Natural killer cell (primary cell): Measurements from ENCODE around the gene PRODH. TPM values are rescaled to one million over a fixed set of nuclear protein-coding genes. Genes with fewer than 3 reads are reported as not detected.
"Not testable (repeated sequence)": the region's sequence is repeated elsewhere in the genome, so short reads cannot be mapped to it uniquely, and the experiment has no call there.

Experiments used
- ATAC-seq, 3 donors: fragments of 150-1000 bp in 2 of 3; fragments of 200-7000 bp in 1 of 3; cut with Tn5 transposase; 1 replicate in 1 of 3; 2 replicates in 2 of 3; pipeline ENCODE4 v1.10.0; 2021; ENCODE audit warnings: mild to moderate bottlenecking in 2 of 3, moderate library complexity in 2 of 3
- DNase-seq, 2 donors: peaks; one replicate each; pipeline versions ENCODE4 v3.0.0 to v3.0.0-alpha.2; 2013 to 2021; ENCODE audit warnings: mixed read lengths in 1 of 2
- H3K27ac ChIP-seq: one replicate; pipeline ENCODE4 v1.5.1; 2013; ENCODE audit warnings: mild to moderate bottlenecking, low read length
- H3K27me3 ChIP-seq: one replicate; pipeline ENCODE4 v1.6.1; 2013; ENCODE audit warnings: low read length; ENCODE audit not compliant: control insufficient read depth, insufficient read depth
- H3K36me3 ChIP-seq: one replicate; pipeline ENCODE4 v1.6.1; 2013; ENCODE audit warnings: low read length; ENCODE audit not compliant: control insufficient read depth, insufficient read depth
- H3K4me1 ChIP-seq: one replicate; pipeline ENCODE4 v1.6.1; 2013; ENCODE audit warnings: low read length; ENCODE audit not compliant: control insufficient read depth, insufficient read depth
- H3K4me3 ChIP-seq: one replicate; pipeline ENCODE4 v1.5.1; 2013; ENCODE audit warnings: low read length
- H3K9me3 ChIP-seq: one replicate; pipeline ENCODE4 v1.6.1; 2013; ENCODE audit warnings: low read length; ENCODE audit not compliant: control insufficient read depth, insufficient read depth
- H3K27ac Mint-ChIP-seq, 2 donors: one replicate each; pipeline ENCODE4 v1.8.0; 2022; ENCODE audit warnings: mild to moderate bottlenecking in 2 of 2, mixed read lengths in 2 of 2, moderate library complexity in 1 of 2
- H3K27me3 Mint-ChIP-seq, 2 donors: one replicate each; pipeline ENCODE4 v1.8.0; 2022; ENCODE audit warnings: low read depth in 2 of 2, mixed read lengths in 2 of 2
- H3K36me3 Mint-ChIP-seq: one replicate; pipeline ENCODE4 v1.8.0; 2022; ENCODE audit warnings: mixed read lengths
- H3K4me1 Mint-ChIP-seq, 2 donors: one replicate each; pipeline ENCODE4 v1.8.0; 2022; ENCODE audit warnings: mixed read lengths in 2 of 2
- H3K4me3 Mint-ChIP-seq: one replicate; pipeline ENCODE4 v1.8.0; 2022; ENCODE audit warnings: mild to moderate bottlenecking, moderate library complexity, mixed read lengths
- H3K9me3 Mint-ChIP-seq, 2 donors: one replicate each; pipeline ENCODE4 v1.8.0; 2022; ENCODE audit warnings: mixed read lengths in 2 of 2
- CTCF ChIP-seq: fragments of 200-600 bp; IDR thresholded peaks from one replicate; pipeline ENCODE4 v1.8.0; 2022; ENCODE audit warnings: antibody characterized with exemption
- WGBS: methylation state at CpG from one replicate; pipeline ENCODE4 v1.1.7; 2013; ENCODE audit warnings: missing lambda C conversion rate; ENCODE audit not compliant: insufficient coverage; 5-methylcytosine and 5-hydroxymethylcytosine counted together
- intact Hi-C: fragments of 100-400 bp; cut with micrococcal nuclease; formaldehyde crosslinking; loops from one replicate; pipeline ENCODE4 v1.14.2; 2022
- total RNA-seq, 4 donors: library from RNA; stranded (reverse); fragments of 120-200 nt in 1 of 4; gene quantifications; one replicate each; pipeline versions ENCODE4 v1.2.3 to v1.2.4, GENCODE V29; 2013 to 2022

PRODH gene
- total RNA-seq, 3 donors from 2014 or later (not counting 1 experiment from before 2014, with no cell fraction given), result not detected

GRCh38 chr22:18952022-18952421, 15.9 kb upstream of the PRODH start:
- DNase-seq, result no peak

GRCh38 chr22:18950141-18950540, 14.0 kb upstream of the PRODH start:
- DNase-seq (no peak), ATAC-seq (no peak)
- Mint-ChIP-seq H3K36me3 (no peaks in the 10 kb centered on the region), H3K4me1 (no peaks in the 10 kb centered on the region), H3K9me3 (no peaks in the 10 kb centered on the region), H3K27ac (no peak overlapping the region), H3K4me3 (no peak overlapping the region), H3K27me3 (peaks cover 11 to 13% of the 10 kb centered on the region in 2 donors)
- Histone ChIP-seq H3K9me3 (no peaks in the 10 kb centered on the region), H3K4me1 (no peaks in the 10 kb centered on the region), H3K27me3 (no peaks in the 10 kb centered on the region), H3K27ac (no peak overlapping the region), H3K36me3 (no peaks in the 10 kb centered on the region), H3K4me3 (no peak overlapping the region)
- TF ChIP-seq CTCF, result no peak
- WGBS, result 76% methylated on average over 5 of the region's 5 CpGs
- intact Hi-C loops, result no loop called here

More at GRCh38 chr22:18952022-18952421, 15.9 kb upstream of the PRODH start:
- H3K9me3 Mint-ChIP-seq, result no peaks in the 10 kb centered on the region
- Histone ChIP-seq H3K36me3 (no peaks in the 10 kb centered on the region), H3K9me3 (no peaks in the 10 kb centered on the region), H3K4me1 (no peaks in the 10 kb centered on the region), H3K27me3 (no peaks in the 10 kb centered on the region), H3K27ac (no peak overlapping the region), H3K4me3 (no peak overlapping the region)
- H3K27me3 Mint-ChIP-seq, result peaks cover 11 to 13% of the 10 kb centered on the region in 2 donors
- WGBS, result 85% methylated on average over 6 of the region's 6 CpGs
- H3K27ac Mint-ChIP-seq, result no peak overlapping the region
- ATAC-seq, result no peak
- no peak for TF ChIP-seq CTCF
- H3K36me3 Mint-ChIP-seq, result no peaks in the 10 kb centered on the region
- H3K4me3 Mint-ChIP-seq, result no peak overlapping the region
- intact Hi-C loops, result no loop called here
- no peaks in the 10 kb centered on the region for H3K4me1 Mint-ChIP-seq

GRCh38 chr22:18947905-18948304, 11.8 kb upstream of the PRODH start:
- H3K9me3 Mint-ChIP-seq, result no peaks in the 10 kb centered on the region
- ATAC-seq, result no peak
- H3K4me3 ChIP-seq, result no peak overlapping the region
- H3K4me1 Mint-ChIP-seq, result no peaks in the 10 kb centered on the region
- H3K36me3 Mint-ChIP-seq, result no peaks in the 10 kb centered on the region
- no peak overlapping the region for H3K27ac Mint-ChIP-seq
- H3K4me1 ChIP-seq, result no peaks in the 10 kb centered on the region
- DNase-seq, result no peak
- no peak overlapping the region for H3K27ac ChIP-seq
- peaks cover 11 to 13% of the 10 kb centered on the region in 2 donors for H3K27me3 Mint-ChIP-seq
- intact Hi-C loops, result no loop called here
- no peak for TF ChIP-seq CTCF
- no peaks in the 10 kb centered on the region for H3K9me3 ChIP-seq
- no peaks in the 10 kb centered on the region for H3K27me3 ChIP-seq
- WGBS, result 68% methylated on average over 12 of the region's 12 CpGs
- H3K36me3 ChIP-seq, result no peaks in the 10 kb centered on the region
- H3K4me3 Mint-ChIP-seq, result no peak overlapping the region

GRCh38 chr22:18947105-18947504, 11.0 kb upstream of the PRODH start:
- H3K27me3 ChIP-seq, H3K27ac ChIP-seq, DNase-seq, H3K4me3 Mint-ChIP-seq, H3K27ac Mint-ChIP-seq, H3K4me1 ChIP-seq, intact Hi-C loops, H3K4me3 ChIP-seq, H3K4me1 Mint-ChIP-seq, H3K36me3 Mint-ChIP-seq, H3K9me3 ChIP-seq, H3K36me3 ChIP-seq, ATAC-seq, H3K9me3 Mint-ChIP-seq: not testable (repeated sequence)
- 70% methylated on average over 3 of the region's 9 CpGs for WGBS
- peaks cover 11 to 13% of the 10 kb centered on the region in 2 donors for H3K27me3 Mint-ChIP-seq

GRCh38 chr22:18938691-18939090, 2.6 kb upstream of the PRODH start:
- H3K27me3 Mint-ChIP-seq, H3K9me3 ChIP-seq, H3K27me3 ChIP-seq, H3K4me1 Mint-ChIP-seq, H3K9me3 Mint-ChIP-seq, H3K4me3 ChIP-seq, intact Hi-C loops, ATAC-seq, H3K4me3 Mint-ChIP-seq, H3K36me3 ChIP-seq, H3K4me1 ChIP-seq, DNase-seq, H3K36me3 Mint-ChIP-seq, H3K27ac ChIP-seq, H3K27ac Mint-ChIP-seq: not testable (repeated sequence)
- WGBS, result no CpG with 5 or more reads among the region's 8 CpGs

- H3K4me3 ChIP-seq, H3K36me3 Mint-ChIP-seq, H3K4me1 ChIP-seq, H3K27ac ChIP-seq, H3K4me3 Mint-ChIP-seq, H3K27me3 ChIP-seq, DNase-seq, H3K36me3 ChIP-seq, H3K27me3 Mint-ChIP-seq, ATAC-seq, H3K4me1 Mint-ChIP-seq, H3K27ac Mint-ChIP-seq, H3K9me3 Mint-ChIP-seq, H3K9me3 ChIP-seq, intact Hi-C loops: not testable (repeated sequence)
- no CpG with 5 or more reads among the region's 7 CpGs for WGBS
These were observed 1.4 kb downstream of the PRODH start for GRCh38 chr22:18934688-18935087.
